H1 (cell line): Measurements from ENCODE around the gene LEO1. TPM values are rescaled to one million over a fixed set of nuclear protein-coding genes. Genes with fewer than 3 reads are reported as not detected.

Experiments
- CTCF ChIA-PET: fragments of 300-600 bp; sonication (Branson Sonifier 250); formaldehyde crosslinking; loops from one replicate; lab custom pipeline; 2021; ENCODE audit not compliant: partially characterized antibody; lab: Charles Lee
- POLR2A ChIA-PET: fragments of 300-600 bp; sonication (Branson Sonifier 250); formaldehyde crosslinking; loops from one replicate; lab custom pipeline; 2021; ENCODE audit warnings: inconsistent platforms; ENCODE audit not compliant: partially characterized antibody; lab: Charles Lee
- DNase-seq, 2 experiments: peaks; one replicate each; pipeline versions ENCODE4 v3.0.0 to v3.0.0-alpha.2; 2010 to 2022; ENCODE audit warnings: low spot score in 2 of 2, low read depth in 1 of 2, mixed read lengths in 1 of 2
- FAIRE-seq: peaks from 2 replicates; lab custom pipeline; 2011; peaks lifted over from hg19 to GRCh38; lab: Jason Lieb, UNC
- H2AFZ ChIP-seq: 2 replicates; pipeline ENCODE4 v1.8.1; 2012; ENCODE audit warnings: low read length, inconsistent platforms
- H2AK5ac ChIP-seq: 2 replicates; pipeline ENCODE4 v1.6.1; 2013; ENCODE audit warnings: low read depth, low read length
- H2BK120ac ChIP-seq: replicated peaks from 2 replicates; pipeline ENCODE3; 2013; ENCODE audit warnings: low read depth, low read length, inconsistent platforms
- H2BK12ac ChIP-seq: 2 replicates; pipeline ENCODE4 v1.6.1; 2013; ENCODE audit warnings: low read depth, low read length
- H2BK15ac ChIP-seq: 2 replicates; pipeline ENCODE4 v1.6.1; 2013; ENCODE audit warnings: low read length
- H2BK20ac ChIP-seq: 2 replicates; pipeline ENCODE4 v1.6.1; 2013; ENCODE audit warnings: low read length
- H2BK5ac ChIP-seq: 2 replicates; pipeline ENCODE4 v1.6.1; 2013; ENCODE audit warnings: low read depth, low read length
- H3K14ac ChIP-seq: 2 replicates; pipeline ENCODE4 v1.6.1; 2013; ENCODE audit warnings: inconsistent platforms; ENCODE audit not compliant: insufficient read length
- H3K18ac ChIP-seq: 2 replicates; pipeline ENCODE4 v1.6.1; 2013; ENCODE audit warnings: low read length; ENCODE audit errors: extremely low read depth
- H3K23ac ChIP-seq: 2 replicates; pipeline ENCODE4 v1.6.1; 2013; ENCODE audit warnings: inconsistent platforms; ENCODE audit not compliant: insufficient read length
- H3K23me2 ChIP-seq: 2 replicates; pipeline ENCODE4 v1.6.1; 2013; ENCODE audit warnings: low read depth, low read length
- H3K27ac ChIP-seq: 2 replicates; pipeline ENCODE4 v1.6.1; 2011; ENCODE audit warnings: low read depth, low read length, inconsistent platforms
- H3K27me3 ChIP-seq, 4 experiments: replicated peaks in 1 of 4; 1 replicate in 1 of 4; 2 replicates in 3 of 4; pipeline versions ENCODE4 v1.6.1 to v1.8.1; 2011 to 2013; ENCODE audit warnings: low read length in 3 of 4, mild to moderate bottlenecking in 3 of 4, inconsistent platforms in 2 of 4, mixed read lengths in 2 of 4, moderate library complexity in 1 of 4; ENCODE audit not compliant: control insufficient read depth in 3 of 4, insufficient read depth in 3 of 4; ENCODE audit errors: extremely low read depth in 1 of 4
- H3K36me3 ChIP-seq, 4 experiments: 2 replicates each; pipeline versions ENCODE4 v1.6.1 to v1.8.1; 2011 to 2013; ENCODE audit warnings: mild to moderate bottlenecking in 4 of 4, low read length in 3 of 4, moderate library complexity in 2 of 4, control low read depth in 1 of 4, inconsistent platforms in 1 of 4; ENCODE audit not compliant: insufficient read depth in 4 of 4, control insufficient read depth in 2 of 4
- H3K4ac ChIP-seq: replicated peaks from 2 replicates; pipeline ENCODE3; 2013; ENCODE audit warnings: low read length, low read depth, mixed read lengths, inconsistent platforms; ENCODE audit not compliant: insufficient read length
- H3K4me1 ChIP-seq, 4 experiments: replicated peaks in 1 of 4; 1 replicate in 1 of 4; 2 replicates in 3 of 4; pipeline versions ENCODE4 v1.6.1 to v1.8.1; 2011 to 2013; ENCODE audit warnings: low read length in 3 of 4, inconsistent platforms in 2 of 4, mixed read lengths in 1 of 4; ENCODE audit not compliant: insufficient read depth in 4 of 4, control insufficient read depth in 3 of 4
- H3K4me2 ChIP-seq, 2 experiments: 2 replicates each; pipeline versions ENCODE4 v1.6.1 to v1.8.1; 2011 to 2013; ENCODE audit warnings: low read depth in 2 of 2, low read length in 2 of 2, control low read depth in 1 of 2, inconsistent platforms in 1 of 2, mild to moderate bottlenecking in 1 of 2; ENCODE audit not compliant: insufficient read depth in 1 of 2
- H3K4me3 ChIP-seq, 4 experiments: fragments of 200-600, 300-600 bp in 1 of 4; sonication (generic), shearing (Covaris generic), sonication (Bioruptor Twin) in 1 of 4; 2 replicates each; pipeline versions ENCODE4 v1.5.1 to v1.8.1; 2011 to 2016; ENCODE audit warnings: low read length in 4 of 4, low read depth in 3 of 4, control low read depth in 2 of 4, inconsistent platforms in 2 of 4, mild to moderate bottlenecking in 2 of 4, mixed read lengths in 1 of 4, moderate library complexity in 1 of 4; ENCODE audit not compliant: insufficient read depth in 2 of 4; ENCODE audit errors: extremely low read depth in 1 of 4
- H3K56ac ChIP-seq: replicated peaks from 2 replicates; pipeline ENCODE3; 2013; ENCODE audit warnings: low read depth, mild to moderate bottlenecking, mixed read lengths, low read length, inconsistent platforms; ENCODE audit not compliant: insufficient read length
- H3K79me1 ChIP-seq: 2 replicates; pipeline ENCODE4 v1.6.1; 2013; ENCODE audit warnings: low read depth, low read length, control low read depth
- H3K79me2 ChIP-seq, 2 experiments: 2 replicates each; pipeline versions ENCODE4 v1.6.1 to v1.8.1; 2012 to 2013; ENCODE audit warnings: low read length in 2 of 2, mild to moderate bottlenecking in 2 of 2, inconsistent platforms in 1 of 2; ENCODE audit not compliant: insufficient read depth in 2 of 2, control insufficient read depth in 1 of 2
- H3K9ac ChIP-seq, 4 experiments: replicated peaks in 1 of 4; 1 replicate in 1 of 4; 2 replicates in 3 of 4; pipeline versions ENCODE4 v1.6.1 to v1.8.1; 2011 to 2013; ENCODE audit warnings: low read depth in 3 of 4, low read length in 3 of 4, control low read depth in 2 of 4, mild to moderate bottlenecking in 2 of 4, moderate library complexity in 2 of 4, inconsistent platforms in 1 of 4; ENCODE audit errors: extremely low read depth in 1 of 4
- H3K9me3 ChIP-seq, 2 experiments: 2 replicates each; pipeline versions ENCODE4 v1.6.1 to v1.8.1; 2012 to 2013; ENCODE audit warnings: mild to moderate bottlenecking in 2 of 2, moderate library complexity in 2 of 2, control low read depth in 1 of 2, inconsistent platforms in 1 of 2, low read depth in 1 of 2, low read length in 1 of 2, mixed read lengths in 1 of 2; ENCODE audit not compliant: insufficient read depth in 2 of 2
- H4K20me1 ChIP-seq, 2 experiments: replicated peaks in 1 of 2; 2 replicates each; pipeline versions ENCODE3 to v1.8.1; 2011 to 2013; ENCODE audit warnings: inconsistent platforms in 2 of 2, low read length in 2 of 2, mild to moderate bottlenecking in 1 of 2; ENCODE audit not compliant: insufficient read depth in 2 of 2, control insufficient read depth in 1 of 2
- H4K5ac ChIP-seq: 2 replicates; pipeline ENCODE4 v1.6.1; 2013; ENCODE audit warnings: low read length, low read depth, mixed read lengths, inconsistent platforms; ENCODE audit not compliant: insufficient read length
- H4K8ac ChIP-seq: 2 replicates; pipeline ENCODE4 v1.8.0; 2013; ENCODE audit warnings: mild to moderate bottlenecking, moderate library complexity, low read length, inconsistent platforms; ENCODE audit not compliant: insufficient read depth; ENCODE audit errors: extremely low read depth
- H4K91ac ChIP-seq: replicated peaks from 2 replicates; pipeline ENCODE3; 2013; ENCODE audit warnings: low read length, mixed read lengths, inconsistent platforms; ENCODE audit not compliant: insufficient read length
- BCL11A ChIP-seq, 2 experiments: IDR thresholded peaks; one replicate each; pipeline ENCODE4 v1.6.1; 2011; ENCODE audit warnings: low read depth in 2 of 2, low read length in 2 of 2, mild to moderate bottlenecking in 2 of 2
- CTBP2 ChIP-seq: IDR thresholded peaks from 2 replicates; pipeline ENCODE4 v1.7.0; 2011; ENCODE audit warnings: borderline replicate concordance, mild to moderate bottlenecking, moderate library complexity, mixed read lengths, low read length; ENCODE audit not compliant: insufficient read depth, insufficient read length
- HDAC2 ChIP-seq, 2 experiments: fragments of 300-600 bp in 1 of 2; sonication (generic) in 1 of 2; IDR thresholded peaks; 2 replicates each; pipeline ENCODE4 v1.6.1; 2011 to 2012; ENCODE audit warnings: low read depth in 2 of 2, low read length in 2 of 2, mild to moderate bottlenecking in 2 of 2, moderate library complexity in 2 of 2, borderline replicate concordance in 1 of 2, inconsistent platforms in 1 of 2
- KDM1A ChIP-seq: fragments of 200-600, 300-600 bp; sonication (generic); IDR thresholded peaks from 2 replicates; pipeline ENCODE4 v1.7.1; 2016; ENCODE audit warnings: mild to moderate bottlenecking, low read length, borderline replicate concordance
- POLR2AphosphoS5 ChIP-seq: IDR thresholded peaks from 2 replicates; pipeline ENCODE4 v1.6.1; 2011; ENCODE audit warnings: low read depth, low read length
- WGBS, 2 experiments: shearing (Covaris generic) in 1 of 2; methylation state at CpG; one replicate each; pipeline versions ENCODE4 v1.1.6 to v1.1.7; 2013 to 2015; ENCODE audit warnings: low lambda C conversion rate in 2 of 2, mixed read lengths in 2 of 2, inconsistent platforms in 1 of 2, low coverage in 1 of 2, missing lambda C conversion rate in 1 of 2; ENCODE audit not compliant: insufficient replicate concordance in 2 of 2, insufficient coverage in 1 of 2, insufficient read length in 1 of 2; ENCODE audit errors: extremely low coverage in 1 of 2, missing lambda C conversion rate in 1 of 2; 5-methylcytosine and 5-hydroxymethylcytosine counted together
- polyA plus RNA-seq, 7 experiments: library from polyadenylated mRNA; depleted of rRNA in 3 of 7; stranded (reverse) in 5 of 7; unstranded in 2 of 7; fragments of >200 nt in 5 of 7; fragments of 200-250 nt in 2 of 7; gene quantifications; 1 replicate in 5 of 7; 2 replicates in 1 of 7; 4 replicates in 1 of 7; pipeline versions ENCODE4 v1.2.1 to v1.2.3, GENCODE V29; 2011 to 2013; ENCODE audit warnings: missing spikeins in 2 of 7, mixed read lengths in 2 of 7
- total RNA-seq: library from RNA; stranded (reverse); fragmentation: NEBNext Ultra II Directional; extraction: Animal tissue kit (Norgen Biotek cat#: 25700); gene quantifications from 2 replicates; pipeline ENCODE4 v1.2.1, GENCODE V29; 2021

Gene LEO1
- total and polyA plus RNA-seq, 2 of the 8 experiments (the other 6 are each of a cell fraction or from before 2014, with no cell fraction given): 1.6 to 27.4 TPM

GRCh38 chr15:51931016-51931415 is 40.6 kb downstream of the LEO1 start:
- no peak overlapping the region for H3K4me3 ChIP-seq
- H3K9ac ChIP-seq: no peak overlapping the region
- H4K91ac ChIP-seq: no peak overlapping the region
- ChIA-PET CTCF (interaction anchor here (1.6 to 1.9 kb wide), 3 partner anchors 25 to 148 kb away, joined by 3 to 6 read pairs (median 6); no protein-coding TSS in a partner anchor), POLR2A (no interaction called here)
- H2BK5ac ChIP-seq: no peak overlapping the region
- H3K23ac ChIP-seq: no peak overlapping the region
- H4K5ac ChIP-seq: no peak overlapping the region
- no peak overlapping the region for H3K4ac ChIP-seq
- no peak overlapping the region for H2AFZ ChIP-seq
- no peak overlapping the region for H2BK12ac ChIP-seq
- no peak overlapping the region for H2BK15ac ChIP-seq
- no peak for FAIRE-seq
- peaks cover 0 to 4% (median 0%) of the 10 kb centered on the region in 4 experiments; a peak in 2 of 7 replicates for H3K4me1 ChIP-seq
- no peak for DNase-seq
- no peak overlapping the region for H3K18ac ChIP-seq
- no peak for TF ChIP-seq CTBP2
- no peak for TF ChIP-seq POLR2AphosphoS5
- no peak for TF ChIP-seq BCL11A (IDR thresholded peaks at IDR 0.05; ENCODE audit: low read depth in 2 of 2, low read length in 2 of 2)
- TF ChIP-seq KDM1A: no peak
- no peak for TF ChIP-seq HDAC2 (IDR thresholded peaks at IDR 0.05; ENCODE audit: borderline replicate concordance in 1 of 2, low read depth in 2 of 2, low read length in 2 of 2)
- no peak overlapping the region for H4K8ac ChIP-seq
- no peaks in the 10 kb centered on the region for H3K23me2 ChIP-seq
- H2AK5ac ChIP-seq: no peak overlapping the region
- no peaks in the 10 kb centered on the region for H3K9me3 ChIP-seq
- no peaks in the 10 kb centered on the region for H3K79me2 ChIP-seq
- H4K20me1 ChIP-seq: no peaks in the 10 kb centered on the region
- 67% methylated on average over 2 of the region's 3 CpGs; no CpG with 5 or more reads in 1 of the 2 experiments for WGBS, 2 experiments
- no peak overlapping the region for H3K14ac ChIP-seq
- H2BK120ac ChIP-seq: no peak overlapping the region
- no peak overlapping the region for H3K56ac ChIP-seq
- no peaks in the 10 kb centered on the region for H3K27me3 ChIP-seq
- no peaks in the 10 kb centered on the region for H3K36me3 ChIP-seq
- no peaks in the 10 kb centered on the region; the same call in 1 of the 2 replicates for H3K79me1 ChIP-seq
- H3K4me2 ChIP-seq: no peak overlapping the region
- no peak overlapping the region for H3K27ac ChIP-seq
- H2BK20ac ChIP-seq: no peak overlapping the region
